Activated naive CD8-positive, alpha-beta T cell (primary cell): ENCODE measurements around the gene NAA35.
"Not testable (repeated sequence)": the region's sequence is repeated elsewhere in the genome, so short reads cannot be mapped to it uniquely, and the experiment has no call there.

Experiments
- H3K27ac Mint-ChIP-seq: one replicate; pipeline ENCODE4 v1.8.0; 2021; ENCODE audit warnings: mixed read lengths
- H3K27me3 Mint-ChIP-seq: one replicate; pipeline ENCODE4 v1.8.0; 2021; ENCODE audit warnings: mixed read lengths
- H3K36me3 Mint-ChIP-seq: one replicate; pipeline ENCODE4 v1.8.0; 2021; ENCODE audit warnings: mixed read lengths
- H3K4me1 Mint-ChIP-seq: one replicate; pipeline ENCODE4 v1.8.0; 2021; ENCODE audit warnings: low read depth, mixed read lengths
- H3K4me3 Mint-ChIP-seq: one replicate; pipeline ENCODE4 v1.8.0; 2021; ENCODE audit warnings: mild to moderate bottlenecking, mixed read lengths
- H3K9me3 Mint-ChIP-seq: one replicate; pipeline ENCODE4 v1.8.0; 2021; ENCODE audit warnings: low read depth, mixed read lengths

Gene NAA35

GRCh38 chr9:86035827-86036440 is 95.0 kb downstream of the NAA35 start:
- Mint-ChIP-seq H3K4me3 (no peak overlapping the region), H3K27ac (no peak overlapping the region), H3K36me3 (peaks cover 7% of the 10 kb centered on the region), H3K27me3 (no peaks in the 10 kb centered on the region), H3K4me1 (no peaks in the 10 kb centered on the region), H3K9me3 (no peaks in the 10 kb centered on the region)

DNA sequence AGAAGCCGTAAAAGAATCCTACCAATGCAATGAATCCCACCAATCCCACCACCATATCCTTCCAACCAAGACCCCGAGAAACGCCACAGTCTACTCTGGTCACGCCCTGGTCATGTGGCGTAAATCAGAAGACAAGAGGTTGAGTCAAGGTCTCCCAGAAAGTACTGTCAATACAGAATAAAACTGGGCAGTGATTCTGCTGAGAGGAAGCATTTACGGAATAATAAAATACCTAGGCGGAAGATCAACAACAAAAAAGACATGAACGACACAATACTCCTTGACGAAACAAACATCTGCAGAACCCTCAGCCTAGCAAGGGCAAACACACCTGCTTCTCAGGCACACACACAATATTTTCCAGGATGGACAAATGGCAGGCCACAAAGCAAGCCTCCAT is 95.6 kb downstream of the NAA35 start:
- Mint-ChIP-seq H3K27me3 (no peaks in the 10 kb centered on the region), H3K36me3 (peaks cover 7% of the 10 kb centered on the region), H3K27ac (no peak overlapping the region), H3K4me1 (no peaks in the 10 kb centered on the region), H3K9me3 (no peaks in the 10 kb centered on the region), H3K4me3 (no peak overlapping the region)

- no peaks in the 10 kb centered on the region for H3K36me3 Mint-ChIP-seq
- no peaks in the 10 kb centered on the region for H3K4me1 Mint-ChIP-seq
- H3K27ac Mint-ChIP-seq, result no peak overlapping the region
- H3K27me3 Mint-ChIP-seq, result no peaks in the 10 kb centered on the region
- H3K4me3 Mint-ChIP-seq, result no peak overlapping the region
- no peaks in the 10 kb centered on the region for H3K9me3 Mint-ChIP-seq
Measured at GRCh38 chr9:86039991-86040860, 99.3 kb downstream of the NAA35 start.

DNA sequence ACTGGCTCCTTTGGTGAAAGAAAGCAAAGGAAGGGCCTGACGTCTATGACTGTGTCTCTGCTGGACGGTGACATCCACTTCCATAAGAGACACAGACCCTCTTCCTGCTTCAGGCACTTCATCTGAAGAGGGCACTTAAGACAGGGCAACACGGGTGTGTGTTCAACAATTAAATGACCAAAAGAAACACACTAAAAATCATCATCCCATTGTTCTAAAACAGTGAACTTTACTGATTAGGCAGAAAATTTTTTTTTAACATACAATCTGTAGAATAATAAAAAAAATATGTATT is 99.9 kb downstream of the NAA35 start:
- no peaks in the 10 kb centered on the region for H3K36me3 Mint-ChIP-seq
- H3K4me1 Mint-ChIP-seq, result no peaks in the 10 kb centered on the region
- H3K9me3 Mint-ChIP-seq, result no peaks in the 10 kb centered on the region
- no peaks in the 10 kb centered on the region for H3K27me3 Mint-ChIP-seq
- H3K4me3 Mint-ChIP-seq, result no peak overlapping the region
- no peak overlapping the region for H3K27ac Mint-ChIP-seq

DNA sequence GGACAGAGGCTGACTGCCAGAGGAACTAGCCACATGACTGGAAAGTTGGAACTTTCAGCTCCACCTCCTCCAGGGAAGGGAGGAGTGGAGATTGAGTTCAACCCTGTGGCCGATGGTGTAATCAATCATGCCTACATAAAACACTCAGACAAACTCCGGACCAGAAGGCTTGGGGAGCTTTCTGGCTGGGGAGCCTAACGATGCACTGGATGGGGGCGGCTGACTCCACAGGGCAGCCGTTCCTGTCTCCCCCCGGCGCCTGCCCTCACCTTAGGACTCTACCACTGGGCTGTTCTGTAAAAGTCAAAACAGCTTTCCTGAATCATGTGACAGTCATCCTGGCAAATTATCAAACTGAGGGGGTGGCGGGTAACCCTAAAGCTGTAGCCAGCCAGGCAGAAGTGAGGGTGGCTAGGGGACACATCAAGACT is 100.4 kb downstream of the NAA35 start:
- no peaks in the 10 kb centered on the region for H3K9me3 Mint-ChIP-seq
- H3K27me3 Mint-ChIP-seq, result no peaks in the 10 kb centered on the region
- H3K4me1 Mint-ChIP-seq, result no peaks in the 10 kb centered on the region
- no peaks in the 10 kb centered on the region for H3K36me3 Mint-ChIP-seq
- H3K27ac Mint-ChIP-seq, result no peak overlapping the region
- no peak overlapping the region for H3K4me3 Mint-ChIP-seq

GRCh38 chr9:86042199-86042978 is 101.4 kb downstream of the NAA35 start:
- H3K27ac Mint-ChIP-seq, result no peak overlapping the region
- H3K27me3 Mint-ChIP-seq, result no peaks in the 10 kb centered on the region

DNA sequence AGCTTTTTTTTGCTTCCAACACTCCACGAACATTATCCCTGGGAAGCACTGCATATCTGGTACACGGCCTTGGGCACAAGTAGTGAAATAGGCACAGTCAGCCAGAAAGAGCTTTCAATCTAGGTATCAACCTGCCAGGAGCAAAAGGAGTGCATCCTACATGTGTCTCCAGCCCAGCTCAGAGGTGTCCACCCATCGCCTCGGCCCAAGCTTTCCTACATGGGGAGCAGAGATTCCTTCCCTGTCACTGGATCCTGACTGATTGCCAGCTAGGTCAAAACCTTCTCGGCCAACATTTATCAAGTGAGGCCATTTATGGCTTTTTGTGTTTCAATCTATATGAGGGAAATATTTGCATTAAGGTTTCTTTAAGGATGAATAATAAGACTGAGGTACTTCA is 102.6 kb downstream of the NAA35 start:
- no peaks in the 10 kb centered on the region for H3K4me1 Mint-ChIP-seq
- H3K36me3 Mint-ChIP-seq, result no peaks in the 10 kb centered on the region
- no peaks in the 10 kb centered on the region for H3K27me3 Mint-ChIP-seq
- no peaks in the 10 kb centered on the region for H3K9me3 Mint-ChIP-seq
- no peak overlapping the region for H3K27ac Mint-ChIP-seq
- H3K4me3 Mint-ChIP-seq, result no peak overlapping the region

More at GRCh38 chr9:86042199-86042978, 101.4 kb downstream of the NAA35 start:
- no peaks in the 10 kb centered on the region for H3K9me3 Mint-ChIP-seq
- H3K4me3 Mint-ChIP-seq, result no peak overlapping the region
- no peaks in the 10 kb centered on the region for H3K36me3 Mint-ChIP-seq
- no peaks in the 10 kb centered on the region for H3K4me1 Mint-ChIP-seq

DNA sequence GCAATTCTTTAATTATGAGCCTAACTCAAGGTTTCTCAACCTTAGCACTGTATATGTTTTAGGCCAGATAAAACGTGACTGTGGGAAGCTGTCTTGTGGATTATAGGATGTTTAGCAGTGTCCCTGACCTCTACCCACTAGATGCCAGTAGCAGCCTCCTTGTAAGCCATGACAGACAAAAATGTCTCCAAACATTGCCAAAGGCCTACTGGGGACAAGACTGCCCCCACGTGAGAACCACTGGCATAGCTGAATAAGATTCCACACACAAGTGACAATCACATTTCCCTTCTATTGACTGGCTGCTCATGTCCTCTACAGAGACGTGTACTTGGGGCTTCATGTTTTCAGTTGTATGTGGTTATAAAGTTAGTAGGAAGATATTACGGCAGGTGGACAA is 103.1 kb downstream of the NAA35 start:
- Mint-ChIP-seq H3K4me3 (no peak overlapping the region), H3K36me3 (no peaks in the 10 kb centered on the region), H3K27me3 (no peaks in the 10 kb centered on the region), H3K27ac (no peak overlapping the region), H3K4me1 (no peaks in the 10 kb centered on the region), H3K9me3 (no peaks in the 10 kb centered on the region)

DNA sequence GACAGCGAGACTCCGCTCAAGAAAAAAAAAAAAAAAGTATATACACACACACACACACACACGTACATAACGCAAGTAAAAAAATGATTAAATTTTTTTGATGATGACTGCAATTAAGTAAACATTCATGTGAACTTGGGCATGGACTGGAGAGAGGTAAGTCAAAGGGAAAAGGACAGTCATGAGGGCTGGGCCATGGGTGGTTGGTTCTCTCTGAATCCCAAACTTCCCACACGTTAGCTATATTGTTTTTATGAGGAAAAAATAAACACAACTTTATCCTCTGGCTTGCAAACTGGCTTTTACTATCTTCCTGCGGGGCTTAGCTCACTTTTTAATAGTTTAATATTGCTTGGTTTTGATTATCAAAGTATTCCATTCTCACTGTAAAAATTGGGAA is 104.7 kb downstream of the NAA35 start:
- Mint-ChIP-seq H3K27ac (no peak overlapping the region), H3K36me3 (no peaks in the 10 kb centered on the region), H3K4me1 (no peaks in the 10 kb centered on the region), H3K4me3 (no peak overlapping the region), H3K27me3 (no peaks in the 10 kb centered on the region), H3K9me3 (no peaks in the 10 kb centered on the region)

GRCh38 chr9:86046071-86046636 is 105.2 kb downstream of the NAA35 start:
- no peaks in the 10 kb centered on the region for H3K4me1 Mint-ChIP-seq
- H3K9me3 Mint-ChIP-seq, result no peaks in the 10 kb centered on the region
- H3K36me3 Mint-ChIP-seq, result no peaks in the 10 kb centered on the region
- H3K4me3 Mint-ChIP-seq, result no peak overlapping the region
- H3K27me3 Mint-ChIP-seq, result no peaks in the 10 kb centered on the region
- H3K27ac Mint-ChIP-seq, result no peak overlapping the region

- Mint-ChIP-seq H3K4me3 (no peak overlapping the region), H3K27me3 (no peaks in the 10 kb centered on the region), H3K9me3 (no peaks in the 10 kb centered on the region), H3K27ac (no peak overlapping the region), H3K36me3 (no peaks in the 10 kb centered on the region), H3K4me1 (no peaks in the 10 kb centered on the region)
Measured at GRCh38 chr9:86046930-86047341, 106.0 kb downstream of the NAA35 start.

DNA sequence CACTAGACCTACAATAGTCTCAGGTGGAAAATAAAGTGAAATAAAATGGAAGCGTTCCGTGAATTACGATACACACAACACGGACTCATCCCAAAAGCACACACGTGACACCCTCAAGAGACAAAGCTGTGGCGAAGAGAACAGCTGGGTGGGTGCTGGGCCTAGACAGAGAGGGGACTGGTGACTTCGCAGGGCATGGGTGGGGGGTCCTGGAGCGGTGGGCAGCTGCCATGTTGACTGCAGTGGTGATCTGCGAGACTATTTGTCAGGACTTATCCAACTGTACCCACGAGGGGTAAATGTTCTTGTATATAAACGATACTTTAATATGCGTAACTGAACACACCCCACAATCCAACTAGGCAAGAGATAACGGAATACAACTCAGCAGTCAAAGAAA is 106.4 kb downstream of the NAA35 start:
- no peaks in the 10 kb centered on the region for H3K36me3 Mint-ChIP-seq
- H3K27ac Mint-ChIP-seq, result no peak overlapping the region
- H3K9me3 Mint-ChIP-seq, result no peaks in the 10 kb centered on the region
- H3K4me1 Mint-ChIP-seq, result no peaks in the 10 kb centered on the region
- H3K4me3 Mint-ChIP-seq, result no peak overlapping the region
- no peaks in the 10 kb centered on the region for H3K27me3 Mint-ChIP-seq

DNA sequence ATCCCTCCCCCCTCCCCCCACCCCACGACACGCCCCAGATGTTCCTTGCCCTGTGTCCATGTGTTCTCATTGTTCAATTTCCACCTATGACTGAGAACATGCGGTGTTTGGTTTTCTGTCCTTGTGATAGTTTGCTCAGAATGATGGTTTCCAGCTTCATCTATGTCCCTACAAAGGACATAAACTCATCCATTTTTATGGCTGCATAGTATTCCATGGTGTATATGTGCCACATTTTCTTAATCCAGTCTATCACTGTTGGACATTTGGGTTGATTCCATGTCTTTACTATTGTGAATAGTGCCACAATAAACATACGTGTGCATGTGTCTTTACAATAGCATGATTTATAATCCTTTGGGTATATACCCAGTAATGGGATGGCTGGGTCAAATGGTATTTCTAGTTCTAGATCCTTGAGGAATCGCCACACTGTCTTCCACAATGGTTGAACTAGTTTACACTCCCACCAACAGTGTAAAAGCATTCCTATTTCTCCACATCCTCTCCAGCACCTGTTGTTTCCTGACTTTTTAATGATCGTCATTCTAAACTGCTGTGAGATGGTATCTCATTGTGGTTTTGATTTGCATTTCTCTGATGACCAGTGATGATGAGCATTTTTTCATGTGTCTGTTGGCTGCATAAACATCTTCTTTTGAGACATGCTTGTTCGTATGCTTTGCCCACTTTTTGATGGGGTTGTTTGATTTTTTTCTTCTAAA is 107.2 kb downstream of the NAA35 start:
- H3K27me3 Mint-ChIP-seq, H3K9me3 Mint-ChIP-seq, H3K36me3 Mint-ChIP-seq, H3K27ac Mint-ChIP-seq, H3K4me1 Mint-ChIP-seq, H3K4me3 Mint-ChIP-seq: not testable (repeated sequence)

GRCh38 chr9:86052556-86053468 is 111.9 kb downstream of the NAA35 start:
- no peaks in the 10 kb centered on the region for H3K36me3 Mint-ChIP-seq
- H3K27me3 Mint-ChIP-seq, result no peaks in the 10 kb centered on the region
- H3K4me3 Mint-ChIP-seq, result no peak overlapping the region
- no peaks in the 10 kb centered on the region for H3K9me3 Mint-ChIP-seq
- H3K4me1 Mint-ChIP-seq, result no peaks in the 10 kb centered on the region
- H3K27ac Mint-ChIP-seq, result no peak overlapping the region
